ENCODE data around the gene RMDN2.

The RMDN2 gene

DNA sequence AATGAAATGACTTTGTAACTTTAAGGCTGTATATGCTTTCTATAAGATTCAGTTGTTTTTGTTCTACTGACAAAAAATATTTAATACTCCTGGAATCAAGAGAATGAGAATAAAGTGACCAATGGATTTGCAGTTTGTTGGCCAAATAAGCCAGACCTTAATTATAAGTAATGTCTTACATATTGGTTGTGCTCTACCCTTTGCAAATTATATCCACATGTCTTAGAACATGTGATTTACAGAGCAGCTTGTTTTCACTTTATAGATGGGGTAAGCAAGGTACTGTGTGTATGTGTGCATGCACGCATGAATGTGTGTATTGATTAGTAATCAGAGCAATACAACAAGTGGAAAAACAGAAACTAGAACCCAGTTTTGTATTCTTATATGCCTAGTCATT is 59.1 kb downstream of the RMDN2 start:
- ATAC-seq (ENCODE audit: insufficient read depth, low read depth) (no peak), DNase-seq (no peak)
- Histone ChIP-seq H3K79me2 (ENCODE audit: insufficient read depth, low read length) (no peaks in the 10 kb centered on the region), H3K27me3 (ENCODE audit: insufficient read depth, low read length, poor library complexity) (no peaks in the 10 kb centered on the region), H3K27ac (ENCODE audit: low read length) (no peak overlapping the region), H3K9me3 (ENCODE audit: insufficient read depth, low read length, severe bottlenecking) (no peaks in the 10 kb centered on the region), H4K20me1 (ENCODE audit: insufficient read depth, low read length) (no peaks in the 10 kb centered on the region), H3K4me2 (ENCODE audit: insufficient read depth, low read length) (no peak overlapping the region), H3K4me3 (ENCODE audit: low read depth in 1 of 2, low read length in 2 of 2) (no peak overlapping the region; a peak in 1 of 4 replicates), H3K9ac (ENCODE audit: low read depth, low read length) (no peak overlapping the region), H3K4me1 (ENCODE audit: insufficient read depth, low read length) (no peaks in the 10 kb centered on the region; the same call in 1 of the 2 replicates), H3K36me3 (ENCODE audit: insufficient read depth, low read length) (no peaks in the 10 kb centered on the region), H2AFZ (ENCODE audit: low read depth, low read length) (no peak overlapping the region)
- TF ChIP-seq CTCF (IDR thresholded peaks at IDR 0.05; ENCODE audit: borderline replicate concordance, extremely low read depth, low read length, poor library complexity, severe bottlenecking): no peak
- no peak for TF ChIP-seq EZH2 (IDR thresholded peaks at IDR 0.05; ENCODE audit: borderline replicate concordance, low read depth, low read length, severe bottlenecking)

- Histone ChIP-seq H3K4me1 (ENCODE audit: insufficient read depth, low read length) (no peaks in the 10 kb centered on the region; the same call in 1 of the 2 replicates), H3K36me3 (ENCODE audit: insufficient read depth, low read length) (no peaks in the 10 kb centered on the region), H3K4me2 (ENCODE audit: insufficient read depth, low read length) (no peak overlapping the region), H3K27me3 (ENCODE audit: insufficient read depth, low read length, poor library complexity) (no peaks in the 10 kb centered on the region), H3K9ac (ENCODE audit: low read depth, low read length) (no peak overlapping the region), H4K20me1 (ENCODE audit: insufficient read depth, low read length) (no peaks in the 10 kb centered on the region), H2AFZ (ENCODE audit: low read depth, low read length) (no peak overlapping the region), H3K27ac (ENCODE audit: low read length) (no peak overlapping the region), H3K79me2 (ENCODE audit: insufficient read depth, low read length) (no peaks in the 10 kb centered on the region), H3K9me3 (ENCODE audit: insufficient read depth, low read length, severe bottlenecking) (no peaks in the 10 kb centered on the region), H3K4me3 (ENCODE audit: low read depth in 1 of 2, low read length in 2 of 2) (no peak overlapping the region)
- no peak for DNase-seq
- no peak for TF ChIP-seq EZH2 (IDR thresholded peaks at IDR 0.05; ENCODE audit: borderline replicate concordance, low read depth, low read length, severe bottlenecking)
- peak; percentile 6 for TF ChIP-seq CTCF (IDR thresholded peaks at IDR 0.05; ENCODE audit: borderline replicate concordance, extremely low read depth, low read length, poor library complexity, severe bottlenecking)
- ATAC-seq (ENCODE audit: insufficient read depth, low read depth): no peak
Measured at GRCh38 chr2:37984589-37984988, 59.5 kb downstream of the RMDN2 start.

DNA sequence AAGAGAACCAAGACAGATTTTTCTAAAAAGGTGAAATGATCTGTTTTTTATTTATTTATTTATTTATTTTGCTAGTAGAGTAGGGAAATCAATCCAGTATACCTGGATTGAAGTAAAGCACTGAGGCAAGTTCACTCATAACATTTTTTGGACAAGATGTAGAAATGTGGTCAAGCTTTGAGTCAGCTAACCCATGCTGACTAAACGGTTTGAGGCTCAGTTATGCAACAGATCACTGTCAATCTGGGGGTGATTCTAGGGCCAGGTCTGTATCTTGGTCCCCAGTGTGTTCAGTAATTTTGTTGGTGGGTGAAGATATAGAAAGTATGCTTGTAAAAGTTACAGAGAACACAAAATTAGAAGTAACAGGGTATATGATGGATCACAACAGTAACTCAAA is 60.2 kb downstream of the RMDN2 start:
- H3K4me2 ChIP-seq (ENCODE audit: insufficient read depth, low read length): no peak overlapping the region
- ATAC-seq (ENCODE audit: insufficient read depth, low read depth): no peak

More for the DNA sequence above, 60.2 kb downstream of the RMDN2 start:
- TF ChIP-seq CTCF (IDR thresholded peaks at IDR 0.05; ENCODE audit: borderline replicate concordance, extremely low read depth, low read length, poor library complexity, severe bottlenecking): no peak
- no peak for TF ChIP-seq EZH2 (IDR thresholded peaks at IDR 0.05; ENCODE audit: borderline replicate concordance, low read depth, low read length, severe bottlenecking)
- H2AFZ ChIP-seq (ENCODE audit: low read depth, low read length): no peak overlapping the region
- no peak for DNase-seq
- H3K9ac ChIP-seq (ENCODE audit: low read depth, low read length): no peak overlapping the region
- no peaks in the 10 kb centered on the region for H3K9me3 ChIP-seq (ENCODE audit: insufficient read depth, low read length, severe bottlenecking)
- no peak overlapping the region for H3K4me3 ChIP-seq (ENCODE audit: low read depth in 1 of 2, low read length in 2 of 2)
- H3K4me1 ChIP-seq (ENCODE audit: insufficient read depth, low read length): no peaks in the 10 kb centered on the region; the same call in 1 of the 2 replicates
- no peaks in the 10 kb centered on the region for H3K79me2 ChIP-seq (ENCODE audit: insufficient read depth, low read length)
- H4K20me1 ChIP-seq (ENCODE audit: insufficient read depth, low read length): no peaks in the 10 kb centered on the region
- H3K27ac ChIP-seq (ENCODE audit: low read length): no peak overlapping the region
- no peaks in the 10 kb centered on the region for H3K36me3 ChIP-seq (ENCODE audit: insufficient read depth, low read length)
- H3K27me3 ChIP-seq (ENCODE audit: insufficient read depth, low read length, poor library complexity): no peaks in the 10 kb centered on the region
